HG02943 (cell line): ENCODE data around the gene TRMT6.

Source experiments
- ATAC-seq: cut with Tn5 transposase; IDR thresholded peaks from one replicate; pipeline ENCODE4 v1.9.1; 2021; ENCODE audit warnings: mild to moderate bottlenecking, low read depth, moderate library complexity; ENCODE audit not compliant: unreplicated experiment

TRMT6 gene

GRCh38 chr20:5950271-5951031, at the start of gene TRMT6, which contains the start of gene MCM8:
Gene TRMT6, minus strand, starts transcription at chr20:5950533. Its CDS starts 128 bp downstream, at chr20:5950405.
Gene MCM8, plus strand, starts transcription at chr20:5950652. Its CDS starts 1,364 bp downstream, at chr20:5952016.
- peak; percentile 99 for ATAC-seq

GRCh38 chr20:5999783-6000182, 49.5 kb upstream of the TRMT6 start:
- no peak for ATAC-seq

GRCh38 chr20:5996765-5997164, 46.4 kb upstream of the TRMT6 start:
- peak; percentile 92 for ATAC-seq

GRCh38 chr20:5991623-5992441, 41.5 kb upstream of the TRMT6 start:
- ATAC-seq = no peak

GRCh38 chr20:5990946-5991345, 40.6 kb upstream of the TRMT6 start:
- no peak for ATAC-seq

GRCh38 chr20:5989539-5989938, 39.2 kb upstream of the TRMT6 start:
- no peak for ATAC-seq

GRCh38 chr20:5987383-5987782, 37.0 kb upstream of the TRMT6 start:
- ATAC-seq = no peak

GRCh38 chr20:5980720-5981538, 30.6 kb upstream of the TRMT6 start:
- no peak for ATAC-seq

GRCh38 chr20:5979801-5980200, 29.5 kb upstream of the TRMT6 start:
- ATAC-seq = no peak

- ATAC-seq = no peak
These were observed 27.6 kb upstream of the TRMT6 start for GRCh38 chr20:5977975-5978374.

GRCh38 chr20:5977223-5977622, 26.9 kb upstream of the TRMT6 start:
- no peak for ATAC-seq

- no peak for ATAC-seq
These were observed 25.4 kb upstream of the TRMT6 start for GRCh38 chr20:5975778-5976177.

- ATAC-seq = no peak
These were observed 24.2 kb upstream of the TRMT6 start for GRCh38 chr20:5974531-5974930.

- no peak for ATAC-seq
These were observed 23.6 kb upstream of the TRMT6 start for GRCh38 chr20:5973971-5974370.

- ATAC-seq = no peak
These were observed 22.8 kb upstream of the TRMT6 start for GRCh38 chr20:5973172-5973571.

GRCh38 chr20:5971203-5971602, 20.9 kb upstream of the TRMT6 start:
- no peak for ATAC-seq

GRCh38 chr20:5970381-5970780, 20.0 kb upstream of the TRMT6 start:
- no peak for ATAC-seq

GRCh38 chr20:5969940-5970339, 19.6 kb upstream of the TRMT6 start:
- no peak for ATAC-seq

GRCh38 chr20:5969348-5969935, 19.1 kb upstream of the TRMT6 start:
- no peak for ATAC-seq

- no peak for ATAC-seq
These were observed 18.1 kb upstream of the TRMT6 start for GRCh38 chr20:5968462-5968861.
